ENCODE data around the gene CELA2A. TPM values are rescaled to one million over a fixed set of nuclear protein-coding genes. Genes with fewer than 3 reads are reported as not detected.
"Not testable (repeated sequence)": the region's sequence is repeated elsewhere in the genome, so short reads cannot be mapped to it uniquely, and the experiment has no call there.

CELA2A gene
- total and polyA plus RNA-seq, 2 donors (not counting 3 experiments of a cell fraction or from before 2014, with no cell fraction given): not detected

DNA sequence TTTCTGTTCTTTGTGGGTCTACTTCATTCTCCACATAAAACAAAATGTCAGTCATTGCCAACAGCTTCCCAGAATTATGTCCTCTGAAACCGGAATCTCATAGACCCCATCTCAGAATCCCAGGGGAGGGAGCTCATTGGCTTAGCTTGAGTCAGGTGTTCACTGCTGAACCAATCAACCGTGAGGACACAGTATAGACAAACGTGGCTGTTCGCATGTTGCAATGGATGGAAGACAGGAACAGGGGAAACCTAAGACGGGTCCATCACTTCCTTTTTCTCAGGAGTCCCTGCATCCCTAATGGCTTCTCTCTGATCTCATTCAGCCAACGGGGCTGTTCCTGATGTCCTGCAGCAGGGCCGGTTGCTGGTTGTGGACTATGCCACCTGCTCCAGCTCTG lies 9.1 kb downstream of the CELA2A start:
- no peaks in the 10 kb centered on the region for H3K4me1 ChIP-seq (ENCODE audit: control insufficient read depth, extremely low read depth, insufficient read depth, low read length)
- CTCF ChIA-PET: interaction anchor here (1.2 kb wide), 1 partner anchor 142 kb away, joined by 3 read pairs; no protein-coding TSS in a partner anchor
- H3K9ac ChIP-seq (replicated peaks; ENCODE audit: extremely low read depth, insufficient read depth, low read length): no peak overlapping the region
- H3K27me3 ChIP-seq (ENCODE audit: control insufficient read depth in 2 of 2, insufficient read depth in 2 of 2, low read length in 2 of 2): no peaks in the 10 kb centered on the region
- no peaks in the 10 kb centered on the region for H3K9me1 ChIP-seq (replicated peaks; ENCODE audit: control insufficient read depth, extremely low read depth, insufficient read depth, low read length)
- H3K9me3 ChIP-seq (replicated peaks; ENCODE audit: control insufficient read depth, insufficient read depth, low read length): no peaks in the 10 kb centered on the region
- no peak overlapping the region for H3K27ac ChIP-seq (ENCODE audit: insufficient read depth, low read depth, low read length)
- H2AFZ ChIP-seq (ENCODE audit: low read depth, low read length): no peak overlapping the region
- no peaks in the 10 kb centered on the region for H4K20me1 ChIP-seq (replicated peaks; ENCODE audit: control insufficient read depth, extremely low read depth, insufficient read depth, low read length)
- H3K36me3 ChIP-seq (ENCODE audit: control insufficient read depth in 2 of 2, extremely low read depth in 1 of 2, insufficient read depth in 2 of 2, low read length in 2 of 2): no peaks in the 10 kb centered on the region
- no peak for FAIRE-seq
- no peaks in the 10 kb centered on the region for H3K79me2 ChIP-seq (ENCODE audit: control insufficient read depth, insufficient read depth, low read length)
- DNase-seq (ENCODE audit: low read depth, low spot score): no peak
- intact Hi-C loops (cut with micrococcal nuclease): no loop called here
- TF ChIP-seq POLR2AphosphoS5 (IDR thresholded peaks at IDR 0.05; ENCODE audit: insufficient read depth, low read depth, low read length): no peak
- no peak for TF ChIP-seq GATA2 (IDR thresholded peaks at IDR 0.05; ENCODE audit: insufficient read depth, insufficient read length, low read depth, low read length)
- no peak for TF ChIP-seq MAX (IDR thresholded peaks at IDR 0.05; ENCODE audit: insufficient read depth, insufficient read length)
- TF ChIP-seq FOS (IDR thresholded peaks at IDR 0.05; ENCODE audit: borderline replicate concordance, insufficient read depth, low read length): no peak
- TF ChIP-seq JUN (IDR thresholded peaks at IDR 0.05; ENCODE audit: borderline replicate concordance, insufficient read depth, insufficient read length, low read depth): no peak
- TF ChIP-seq EZH2 (IDR thresholded peaks at IDR 0.05; ENCODE audit: borderline replicate concordance, low read depth, low read length, severe bottlenecking): no peak
- no peak for TF ChIP-seq MYC (IDR thresholded peaks at IDR 0.05; ENCODE audit: low read depth, low read length)
- no peak for TF ChIP-seq CTCF (IDR thresholded peaks at IDR 0.05; ENCODE audit: extremely low read depth in 1 of 2, insufficient read depth in 1 of 2, low read depth in 1 of 2, low read length in 2 of 2)
- TF ChIP-seq POLR2A (IDR thresholded peaks at IDR 0.05; ENCODE audit: low read depth, low read length): no peak
- POLR2A ChIA-PET: no interaction called here
- H3K4me2 ChIP-seq (ENCODE audit: insufficient read depth, low read length): no peak overlapping the region
- no peak overlapping the region for H3K4me3 ChIP-seq (replicated peaks in 1 of 3; ENCODE audit: insufficient read depth in 1 of 3, low read depth in 1 of 3, low read length in 3 of 3)
- no TSS peak for BruUV-seq (replicated peaks)
- dilution Hi-C loops (cut with MboI; ENCODE audit: extremely low pct_ligation_motif_present, low sequenced_read_pairs): no loop called here

- H4K20me1 ChIP-seq (replicated peaks; ENCODE audit: control insufficient read depth, extremely low read depth, insufficient read depth, low read length); H3K27me3 ChIP-seq (ENCODE audit: control insufficient read depth in 2 of 2, insufficient read depth in 2 of 2, low read length in 2 of 2); H3K9me1 ChIP-seq (replicated peaks; ENCODE audit: control insufficient read depth, extremely low read depth, insufficient read depth, low read length); H3K4me1 ChIP-seq (ENCODE audit: control insufficient read depth, extremely low read depth, insufficient read depth, low read length); H3K4me3 ChIP-seq (replicated peaks in 1 of 3; ENCODE audit: insufficient read depth in 1 of 3, low read depth in 1 of 3, low read length in 3 of 3); H3K79me2 ChIP-seq (ENCODE audit: control insufficient read depth, insufficient read depth, low read length); H3K4me2 ChIP-seq (ENCODE audit: insufficient read depth, low read length); H3K27ac ChIP-seq (ENCODE audit: insufficient read depth, low read depth, low read length); CTCF ChIA-PET; BruUV-seq (replicated peaks); H2AFZ ChIP-seq (ENCODE audit: low read depth, low read length); intact Hi-C loops (cut with micrococcal nuclease); dilution Hi-C loops (cut with MboI; ENCODE audit: extremely low pct_ligation_motif_present, low sequenced_read_pairs); POLR2A ChIA-PET; H3K9me3 ChIP-seq (replicated peaks; ENCODE audit: control insufficient read depth, insufficient read depth, low read length); H3K36me3 ChIP-seq (ENCODE audit: control insufficient read depth in 2 of 2, extremely low read depth in 1 of 2, insufficient read depth in 2 of 2, low read length in 2 of 2); H3K9ac ChIP-seq (replicated peaks; ENCODE audit: extremely low read depth, insufficient read depth, low read length); DNase-seq (ENCODE audit: low read depth, low spot score): not testable (repeated sequence)
- FAIRE-seq: peak; percentile 33
Observed at GRCh38 chr1:15466955-15467625, 10.6 kb downstream of the CELA2A start.

Data from endothelial cell of umbilical vein (primary cell).